Calu3 (cell line): ENCODE results near the gene ADCY7. TPM values are rescaled to one million over a fixed set of nuclear protein-coding genes. Genes with fewer than 3 reads are reported as not detected.
A peak's percentile ranks its signal among the peaks of the same experiment; 100 is the strongest.

Source experiments
- BruUV-seq: library from RNA; stranded (reverse); fragments of 400-500 nt; replicated peaks from 2 replicates; lab custom pipeline; 2021; lab: Mats Ljungman, UMichigan
- CTCF ChIA-PET: fragments of 300-600 bp; sonication (Branson Sonifier 250); formaldehyde crosslinking; loops from one replicate; lab custom pipeline; 2022; ENCODE audit warnings: antibody characterized with exemption; lab: Charles Lee
- DNase-seq: peaks from one replicate; pipeline ENCODE4 v3.0.0; 2022
- H3K27ac Mint-ChIP-seq: one replicate; pipeline ENCODE4 v1.8.0; 2022; ENCODE audit warnings: mixed read lengths; ENCODE audit not compliant: unreplicated experiment
- H3K27me3 Mint-ChIP-seq: one replicate; pipeline ENCODE4 v1.8.0; 2022; ENCODE audit warnings: mixed read lengths; ENCODE audit not compliant: unreplicated experiment
- H3K36me3 Mint-ChIP-seq: one replicate; pipeline ENCODE4 v1.8.0; 2022; ENCODE audit warnings: mild to moderate bottlenecking, moderate library complexity, mixed read lengths; ENCODE audit not compliant: insufficient read depth, unreplicated experiment
- H3K4me1 Mint-ChIP-seq: one replicate; pipeline ENCODE4 v1.8.0; 2022; ENCODE audit warnings: mild to moderate bottlenecking, low read depth, mixed read lengths; ENCODE audit not compliant: unreplicated experiment
- H3K4me3 Mint-ChIP-seq: one replicate; pipeline ENCODE4 v1.8.0; 2022; ENCODE audit warnings: mild to moderate bottlenecking, low read depth, moderate library complexity, mixed read lengths; ENCODE audit not compliant: unreplicated experiment
- H3K9me3 Mint-ChIP-seq: one replicate; pipeline ENCODE4 v1.8.0; 2022; ENCODE audit warnings: low read depth, mixed read lengths; ENCODE audit not compliant: unreplicated experiment
- CTCF ChIP-seq: fragments of 200-600 bp; IDR thresholded peaks from one replicate; pipeline ENCODE4 v1.8.0; 2022; ENCODE audit warnings: antibody characterized with exemption; ENCODE audit not compliant: unreplicated experiment
- intact Hi-C: fragments of 100-400 bp; cut with micrococcal nuclease; formaldehyde crosslinking; loops from one replicate; pipeline ENCODE4 v1.10.0; 2022; ENCODE audit not compliant: unreplicated experiment
- total RNA-seq: library from RNA; stranded (reverse); gene quantifications from 2 replicates; pipeline ENCODE4 v1.2.3, GENCODE V29; 2022

Gene ADCY7
- total RNA-seq, 1 experiment from 2014 or later, result 67.7 TPM

- Mint-ChIP-seq H3K27me3 (no peaks in the 10 kb centered on the region), H3K9me3 (no peaks in the 10 kb centered on the region), H3K4me3 (no peak overlapping the region), H3K4me1 (peaks cover 42% of the 10 kb centered on the region), H3K36me3 (peaks cover 6% of the 10 kb centered on the region), H3K27ac (peak overlapping the region; percentile 1)
- BruUV-seq, result no TSS peak
- intact Hi-C loops, result no loop called here
- CTCF ChIA-PET, result no interaction called here
- no peak for DNase-seq
- no peak for TF ChIP-seq CTCF
Measured at GRCh38 chr16:50263940-50264929, 2.1 kb upstream of the ADCY7 start.

- Mint-ChIP-seq H3K9me3 (no peaks in the 10 kb centered on the region), H3K27ac (peak overlapping the region; percentile 3), H3K4me3 (peak overlapping the region; percentile 68), H3K4me1 (peaks cover 42% of the 10 kb centered on the region), H3K36me3 (peaks cover 6% of the 10 kb centered on the region), H3K27me3 (no peaks in the 10 kb centered on the region)
- DNase-seq, result peak; percentile 44
- TF ChIP-seq CTCF, result no peak
- CTCF ChIA-PET, result interaction anchor here (0.9 kb wide), 1 partner anchor 240 kb away, joined by 3 read pairs; the partner anchor contains the start of gene CNEP1R1
- BruUV-seq, result no TSS peak
- intact Hi-C loops, result no loop called here
Measured at GRCh38 chr16:50265260-50265659, 1.1 kb upstream of the ADCY7 start.

GRCh38 chr16:50265716-50266336, 525 bp upstream of the ADCY7 start:
- no peak for TF ChIP-seq CTCF
- BruUV-seq, result no TSS peak
- no peak for DNase-seq
- H3K27me3 Mint-ChIP-seq, result no peaks in the 10 kb centered on the region
- peak overlapping the region; percentile 68 for H3K4me3 Mint-ChIP-seq
- CTCF ChIA-PET, result interaction anchor here (0.9 kb wide), 1 partner anchor 241 kb away, joined by 3 read pairs; the partner anchor contains the start of gene CNEP1R1
- peaks cover 42% of the 10 kb centered on the region for H3K4me1 Mint-ChIP-seq
- no peaks in the 10 kb centered on the region for H3K9me3 Mint-ChIP-seq
- peaks cover 6% of the 10 kb centered on the region for H3K36me3 Mint-ChIP-seq
- peak overlapping the region; percentile 3 for H3K27ac Mint-ChIP-seq
- intact Hi-C loops, result no loop called here

- intact Hi-C loops, result no loop called here
- BruUV-seq, result no TSS peak
- Mint-ChIP-seq H3K4me1 (peaks cover 42% of the 10 kb centered on the region), H3K9me3 (no peaks in the 10 kb centered on the region), H3K27me3 (no peaks in the 10 kb centered on the region), H3K36me3 (peaks cover 13% of the 10 kb centered on the region), H3K4me3 (peak overlapping the region; percentile 68), H3K27ac (peak overlapping the region; percentile 32)
- DNase-seq, result no peak
- no peak for TF ChIP-seq CTCF
- CTCF ChIA-PET, result no interaction called here
Measured at GRCh38 chr16:50267151-50267631, 840 bp downstream of the ADCY7 start.
